ENCODE data around the gene ARHGAP45.

ARHGAP45 gene

DNA sequence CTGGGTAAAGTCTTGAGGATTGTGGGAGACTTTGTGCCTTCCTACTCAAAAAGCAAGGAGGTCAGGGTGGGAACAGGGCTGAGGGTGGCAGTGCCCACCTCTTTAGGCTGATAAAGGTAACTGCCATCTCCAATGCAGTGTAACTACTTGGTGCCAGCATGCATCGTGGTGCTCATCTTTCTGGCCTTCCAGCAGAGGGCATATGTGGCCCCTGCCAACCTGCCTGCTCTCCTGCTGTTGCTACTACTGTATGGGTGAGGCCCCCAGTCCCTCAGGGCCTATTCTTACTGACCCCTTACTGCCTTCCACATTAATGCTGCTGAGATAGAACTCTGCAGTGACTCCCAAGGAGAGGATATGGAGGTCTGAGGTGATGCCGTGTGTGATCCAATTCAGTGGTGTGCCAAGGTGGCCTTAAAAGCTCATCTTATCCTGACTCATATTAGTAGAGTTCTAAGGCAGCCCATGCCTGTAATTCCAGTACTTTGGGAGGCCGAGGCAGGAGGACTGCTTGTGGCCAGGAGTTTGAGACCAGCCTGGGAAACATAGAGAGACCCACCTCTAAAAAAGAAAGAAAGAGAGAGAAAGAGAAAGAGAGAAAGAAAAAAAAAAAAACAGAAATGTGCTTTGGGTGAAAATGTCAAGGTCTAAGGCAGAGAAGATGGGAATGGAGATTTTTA lies 9.7 kb upstream of the ARHGAP45 start:
- DNase-seq = no peak

DNA sequence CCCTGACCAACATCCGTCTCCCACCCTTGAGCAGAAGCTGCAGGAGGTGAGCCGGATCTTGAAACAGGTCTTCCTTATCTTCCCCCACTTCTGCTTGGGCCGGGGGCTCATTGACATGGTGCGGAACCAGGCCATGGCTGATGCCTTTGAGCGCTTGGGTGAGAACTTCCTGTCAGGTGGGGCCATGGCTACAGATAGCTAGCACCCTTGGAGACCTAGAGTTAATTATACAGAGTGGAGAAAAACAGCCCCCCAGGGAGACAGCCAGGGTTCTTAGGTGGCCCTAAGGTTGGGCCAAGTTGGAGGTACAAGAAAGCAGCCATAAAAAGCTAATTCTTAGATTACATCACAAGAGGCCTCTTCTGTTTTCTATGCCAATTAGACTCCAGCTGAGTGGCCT lies 8.9 kb upstream of the ARHGAP45 start:
- DNase-seq = no peak

DNA sequence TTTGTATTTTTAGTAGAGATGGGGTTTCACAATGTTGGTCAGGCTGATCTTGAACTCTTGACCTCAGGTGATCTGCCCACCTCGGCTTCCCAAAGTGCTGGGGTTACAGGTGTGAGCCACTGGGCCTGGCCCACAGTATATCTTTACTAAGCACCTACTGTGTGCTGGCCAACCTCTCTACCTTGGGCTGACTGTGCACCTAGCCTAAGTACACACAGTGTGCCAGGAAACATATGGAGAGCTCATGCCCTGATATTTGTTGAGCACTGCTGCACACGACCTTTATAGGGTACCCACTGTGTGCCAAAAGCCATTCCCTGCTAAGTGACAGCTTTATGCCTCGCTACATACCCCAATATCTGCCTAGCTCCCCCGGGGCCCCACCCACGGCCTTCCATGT lies 6.3 kb upstream of the ARHGAP45 start:
- no peak for DNase-seq

DNA sequence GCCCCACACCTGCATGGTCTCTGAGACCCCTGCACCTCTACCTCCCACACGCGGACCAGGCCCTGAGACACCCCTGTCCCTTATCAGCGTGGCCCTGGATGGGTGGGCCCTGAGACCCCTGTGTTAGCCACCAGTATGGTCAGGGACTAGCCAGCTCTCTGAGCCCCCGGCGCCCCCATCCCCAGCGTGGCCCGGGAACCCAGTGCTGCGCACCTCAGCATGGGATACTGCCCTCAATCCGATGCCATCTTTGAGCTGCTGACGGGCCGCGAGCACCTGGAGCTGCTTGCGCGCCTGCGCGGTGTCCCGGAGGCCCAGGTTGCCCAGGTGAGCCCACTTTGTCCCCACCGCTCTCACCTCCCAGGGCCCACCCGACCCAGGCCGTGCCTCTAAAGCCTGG lies 5.0 kb upstream of the ARHGAP45 start:
- DNase-seq = no peak

DNA sequence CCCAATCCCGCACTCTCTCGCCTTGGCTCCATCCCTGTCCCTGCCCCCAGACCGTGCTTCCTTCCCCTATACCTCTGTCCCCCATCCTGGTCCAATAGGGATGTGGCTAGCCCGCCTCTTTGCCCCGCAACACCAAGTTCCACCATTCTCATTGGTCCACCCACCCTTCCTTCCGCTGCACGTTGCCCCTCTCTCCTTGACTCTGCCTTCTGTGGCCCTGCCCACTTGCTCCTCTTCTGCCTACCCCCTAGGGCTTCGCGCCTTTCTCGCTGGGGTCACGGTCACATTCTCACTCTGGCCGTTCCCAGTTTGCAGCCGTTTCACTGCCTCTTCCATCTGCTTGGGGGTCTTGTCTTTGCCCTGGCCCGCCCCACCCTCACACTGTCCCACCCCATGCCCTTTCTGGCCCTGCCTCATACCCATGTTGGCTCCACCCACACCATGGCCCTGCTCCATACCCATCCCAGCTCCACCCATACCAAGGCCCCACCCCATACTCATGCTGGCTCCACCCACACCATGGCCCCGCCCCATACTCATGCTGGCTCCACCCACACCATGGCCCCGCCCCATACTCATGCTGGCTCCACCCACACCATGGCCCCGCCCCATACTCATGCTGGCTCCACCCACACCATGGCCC lies 4.5 kb upstream of the ARHGAP45 start:
- no peak for DNase-seq

DNA sequence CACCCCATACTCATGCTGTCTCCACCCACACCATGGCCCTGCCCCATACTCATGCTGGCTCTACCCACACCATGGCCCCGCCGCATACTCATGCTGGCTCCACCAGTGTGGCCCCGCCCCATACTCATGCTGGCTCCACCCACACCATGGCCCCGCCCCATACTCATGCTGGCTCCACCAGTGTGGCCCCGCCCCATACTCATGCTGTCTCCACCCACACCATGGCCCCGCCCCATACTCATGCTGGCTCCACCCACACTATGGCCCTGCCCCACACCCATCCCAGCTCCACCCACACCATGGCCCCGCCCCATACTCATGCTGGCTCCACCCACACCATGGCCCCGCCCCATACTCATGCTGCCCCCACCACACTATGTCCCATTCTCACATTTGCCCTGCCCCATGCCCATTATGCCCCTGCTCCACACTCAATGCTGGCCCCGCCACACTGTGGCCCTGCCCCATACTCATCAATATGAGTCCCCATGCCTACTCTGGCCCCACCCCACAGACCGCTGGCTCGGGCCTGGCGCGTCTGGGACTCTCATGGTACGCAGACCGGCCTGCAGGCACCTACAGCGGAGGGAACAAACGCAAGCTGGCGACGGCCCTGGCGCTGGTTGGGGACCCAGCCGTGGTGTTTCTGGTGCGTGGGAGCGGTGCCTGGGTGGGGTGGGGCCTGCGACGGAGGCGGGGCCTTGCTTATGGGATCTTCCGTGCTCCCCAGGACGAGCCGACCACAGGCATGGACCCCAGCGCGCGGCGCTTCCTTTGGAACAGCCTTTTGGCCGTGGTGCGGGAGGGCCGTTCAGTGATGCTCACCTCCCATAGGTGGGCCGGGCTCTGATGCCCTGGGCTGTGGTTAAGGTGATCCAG lies 3.7 kb upstream of the ARHGAP45 start:
- DNase-seq = no peak

DNA sequence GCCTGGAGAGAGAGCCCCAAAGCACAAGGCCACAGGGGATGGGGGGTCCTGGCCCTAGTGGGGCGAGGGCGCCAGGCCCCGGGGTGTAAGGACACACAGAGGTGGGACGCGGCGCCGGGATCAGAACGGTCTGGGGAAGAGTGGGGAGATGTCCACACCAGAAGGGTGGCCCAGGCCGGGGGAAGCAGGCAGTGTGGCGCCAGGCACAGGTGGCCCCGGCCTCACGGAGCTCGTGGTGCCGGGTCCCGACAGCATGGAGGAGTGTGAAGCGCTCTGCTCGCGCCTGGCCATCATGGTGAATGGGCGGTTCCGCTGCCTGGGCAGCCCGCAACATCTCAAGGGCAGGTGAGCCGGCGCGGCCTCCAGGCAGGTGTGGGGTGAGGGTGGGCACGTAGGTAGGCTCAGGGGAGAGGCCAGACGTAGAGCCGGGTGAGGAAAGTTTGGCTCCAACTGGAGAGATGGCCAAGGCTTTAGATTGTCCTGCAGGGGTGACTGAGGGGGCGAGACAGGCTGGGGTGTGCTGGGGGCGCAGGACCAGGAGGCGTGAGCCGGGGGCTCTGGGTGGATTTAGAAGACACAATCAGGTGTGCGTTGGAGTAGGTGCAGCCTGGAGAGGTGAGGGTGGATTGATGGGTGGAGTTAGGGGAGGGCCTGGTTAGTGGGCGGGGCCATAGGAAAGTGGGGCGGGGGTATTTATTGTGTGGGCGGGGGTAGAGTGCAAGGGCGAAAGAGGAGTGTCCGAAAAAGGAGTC lies 2.9 kb upstream of the ARHGAP45 start:
- DNase-seq = no peak

DNA sequence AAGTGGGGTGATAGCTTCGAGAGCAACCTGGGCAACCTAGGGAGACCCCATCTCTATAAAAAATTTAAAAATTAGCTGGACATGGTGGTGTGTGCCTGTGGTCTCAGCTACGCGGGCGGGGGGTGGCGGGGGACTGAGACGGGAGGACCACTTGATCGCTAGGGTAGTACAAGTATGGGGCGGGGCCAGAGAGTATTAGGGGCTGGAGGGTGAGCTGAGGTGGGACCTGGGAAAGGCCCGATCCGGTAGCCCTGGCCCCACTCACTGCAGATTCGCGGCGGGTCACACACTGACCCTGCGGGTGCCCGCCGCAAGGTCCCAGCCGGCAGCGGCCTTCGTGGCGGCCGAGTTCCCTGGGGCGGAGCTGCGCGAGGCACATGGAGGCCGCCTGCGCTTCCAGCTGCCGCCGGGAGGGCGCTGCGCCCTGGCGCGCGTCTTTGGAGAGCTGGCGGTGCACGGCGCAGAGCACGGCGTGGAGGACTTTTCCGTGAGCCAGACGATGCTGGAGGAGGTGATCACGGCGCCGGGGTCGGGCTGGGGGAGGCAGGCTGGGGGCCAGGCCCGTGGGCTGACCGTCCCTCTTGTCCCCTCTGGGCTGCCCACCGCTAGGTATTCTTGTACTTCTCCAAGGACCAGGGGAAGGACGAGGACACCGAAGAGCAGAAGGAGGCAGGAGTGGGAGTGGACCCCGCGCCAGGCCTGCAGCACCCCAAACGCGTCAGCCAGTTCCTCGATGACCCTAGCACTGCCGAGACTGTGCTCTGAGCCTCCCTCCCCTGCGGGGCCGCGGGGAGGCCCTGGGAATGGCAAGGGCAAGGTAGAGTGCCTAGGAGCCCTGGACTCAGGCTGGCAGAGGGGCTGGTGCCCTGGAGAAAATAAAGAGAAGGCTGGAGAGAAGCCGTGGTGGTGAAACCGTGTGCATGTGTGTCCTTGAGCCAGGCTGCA lies 2.0 kb upstream of the ARHGAP45 start:
- DNase-seq = peak; percentile 76

DNA sequence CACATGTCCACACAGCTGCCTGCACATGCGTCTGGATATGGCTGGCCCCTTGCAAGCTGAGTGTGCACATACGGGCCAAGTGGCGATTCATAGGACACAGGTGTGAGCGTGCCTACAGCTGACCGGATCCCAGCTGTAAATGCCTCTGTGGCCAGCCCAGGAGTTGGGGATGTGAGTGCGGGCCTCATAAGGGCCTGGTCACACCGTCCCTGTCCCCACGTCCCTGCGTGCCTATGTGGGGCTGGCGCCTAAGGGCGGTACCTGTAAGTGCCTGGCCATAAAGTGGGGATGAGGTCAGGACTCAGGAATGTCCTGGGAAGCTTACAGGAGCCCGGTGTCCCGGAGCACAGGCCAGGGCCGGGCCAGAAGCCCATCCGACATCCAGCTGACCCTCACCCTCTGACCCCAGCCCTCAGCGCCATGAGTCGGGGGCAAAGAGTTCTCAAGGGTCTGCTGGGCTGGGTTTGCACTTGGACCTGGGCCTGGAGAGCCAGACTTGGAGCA lies 1.3 kb upstream of the ARHGAP45 start:
- DNase-seq = no peak

DNA sequence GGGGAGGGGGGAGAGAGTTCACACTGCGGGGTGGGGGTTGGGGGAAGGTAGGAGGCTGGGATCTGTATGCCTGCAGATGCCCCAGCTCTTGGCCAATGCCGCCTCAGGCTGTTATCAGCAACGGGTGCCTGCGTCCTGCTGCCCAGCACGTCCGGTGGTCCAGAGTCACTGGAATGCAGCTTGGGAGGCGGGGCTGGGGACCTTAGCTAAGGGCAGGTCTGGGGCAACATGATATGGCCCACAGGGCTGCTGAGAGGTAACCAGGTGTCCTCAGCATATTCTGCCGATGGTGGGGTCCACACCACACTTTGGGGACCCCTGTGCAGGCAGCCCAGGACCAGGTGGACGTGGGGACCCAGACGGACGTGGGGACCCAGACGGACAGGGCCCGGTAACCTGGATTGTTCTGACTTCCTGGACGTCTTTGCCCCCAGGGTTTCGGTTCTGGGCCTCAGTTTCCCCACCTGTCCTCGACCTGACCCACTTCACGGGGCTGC lies 668 bp upstream of the ARHGAP45 start:
- DNase-seq = no peak

DNA sequence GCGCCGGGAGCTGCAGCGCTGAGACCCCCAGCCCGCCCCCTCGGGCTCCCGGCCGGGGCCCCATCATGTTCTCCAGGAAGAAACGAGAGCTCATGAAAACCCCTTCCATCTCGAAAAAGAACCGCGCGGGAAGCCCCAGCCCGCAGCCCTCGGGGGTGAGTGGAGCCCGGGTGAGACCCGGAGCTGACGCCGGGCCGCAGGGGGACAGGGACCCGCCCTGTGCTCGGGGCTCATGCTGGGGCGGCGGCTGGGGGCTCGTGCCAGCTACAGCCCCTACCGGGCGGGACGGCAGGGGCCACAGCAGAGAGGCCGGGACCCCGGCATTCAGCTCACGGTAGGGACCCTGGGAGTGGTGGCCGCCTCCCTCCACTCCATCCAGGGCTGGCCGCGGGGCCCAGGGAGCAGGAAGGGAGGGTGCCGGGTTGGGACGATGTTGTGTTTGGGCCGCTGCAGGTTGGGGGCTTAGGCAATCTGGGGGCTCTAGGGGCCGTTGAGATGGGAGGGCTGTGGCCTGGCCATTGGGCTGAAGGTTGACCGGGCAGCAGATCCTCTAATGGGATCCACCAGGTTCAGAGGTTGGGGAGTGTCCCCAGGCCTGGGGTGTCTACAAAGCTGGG lies 482 bp downstream of the ARHGAP45 start:
- DNase-seq = no peak

DNA sequence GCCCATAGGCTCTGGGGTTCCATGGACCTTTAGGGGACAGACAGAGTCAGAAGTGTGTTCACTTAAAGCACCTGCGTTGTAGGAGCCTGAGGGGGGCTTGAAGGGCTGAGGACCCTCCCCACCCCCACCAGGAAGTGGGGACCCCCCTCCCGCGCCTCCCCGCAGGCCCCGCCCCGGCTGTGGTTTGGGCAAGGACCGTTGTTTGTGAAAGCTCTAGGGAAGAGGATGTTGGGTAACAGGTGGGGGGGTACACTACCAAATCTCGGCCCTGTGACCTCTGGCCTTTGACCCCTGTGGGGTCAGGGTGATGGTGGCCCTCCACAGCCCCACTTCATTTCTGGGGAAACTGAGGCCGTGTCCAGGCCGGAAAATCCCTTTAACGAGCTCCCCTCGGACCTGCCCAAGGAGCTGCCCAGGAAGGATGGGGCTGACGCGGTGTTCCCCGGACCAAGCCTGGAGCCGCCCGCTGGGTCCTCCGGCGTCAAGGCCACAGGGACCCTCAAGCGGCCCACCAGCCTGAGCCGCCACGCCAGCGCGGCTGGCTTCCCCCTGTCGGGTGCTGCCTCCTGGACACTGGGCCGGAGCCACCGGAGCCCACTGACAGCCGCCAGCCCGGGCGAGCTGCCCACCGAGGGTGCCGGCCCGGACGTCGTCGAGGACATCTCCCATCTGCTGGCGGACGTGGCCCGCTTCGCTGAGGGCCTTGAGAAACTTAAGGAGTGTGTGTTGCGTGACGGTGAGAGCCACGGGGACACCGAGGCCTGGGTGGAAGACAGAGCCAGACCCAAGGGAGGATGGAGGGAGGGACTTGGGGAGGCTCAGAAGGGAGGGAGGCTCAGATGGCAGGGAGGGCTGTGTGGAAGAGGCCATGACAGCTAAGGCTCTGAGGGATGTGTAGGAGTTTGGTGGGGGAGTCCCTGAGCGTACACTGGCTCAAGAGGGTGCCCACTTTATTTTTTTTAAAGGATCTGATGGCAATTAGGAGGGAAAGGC lies 1.3 kb downstream of the ARHGAP45 start:
- DNase-seq = peak; percentile 72

DNA sequence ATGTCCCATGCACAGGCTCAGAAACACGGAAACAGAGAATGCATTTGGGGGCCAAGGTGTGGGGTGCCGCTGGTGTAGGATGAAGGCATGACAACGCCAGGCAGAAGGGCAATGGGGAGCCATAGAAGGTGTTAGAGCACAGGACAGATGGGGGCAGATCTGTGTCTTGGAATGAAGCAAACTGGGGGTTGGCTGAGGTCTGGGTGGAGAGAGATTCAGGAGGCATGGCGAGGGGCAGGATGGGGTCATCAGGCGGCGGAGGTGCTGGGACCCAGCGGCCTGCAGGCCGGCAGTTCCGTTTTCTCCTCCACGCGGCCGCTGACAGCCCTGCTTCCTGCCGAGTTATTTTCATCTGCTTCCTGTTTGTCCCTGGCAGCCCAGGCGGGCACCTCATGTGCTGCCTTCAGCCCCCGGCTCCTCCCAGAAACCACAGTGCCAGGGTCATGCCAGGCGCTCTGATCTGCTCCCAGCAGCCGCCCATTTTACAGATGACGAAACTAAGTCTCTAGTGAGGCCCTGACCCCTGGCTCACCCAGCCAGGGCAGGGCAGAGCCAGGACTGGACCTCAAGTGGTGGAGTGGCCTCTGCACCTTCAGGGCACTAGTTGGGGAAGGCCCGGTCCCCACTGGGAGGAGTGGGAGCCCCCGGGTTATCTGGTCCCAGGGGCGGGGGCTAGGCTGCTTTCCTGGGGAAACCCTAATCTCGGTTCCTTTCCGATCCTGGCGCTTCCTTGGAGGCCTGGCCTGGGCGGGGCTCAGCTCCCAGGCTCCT lies 2.2 kb downstream of the ARHGAP45 start:
- peak; percentile 60 for DNase-seq

DNA sequence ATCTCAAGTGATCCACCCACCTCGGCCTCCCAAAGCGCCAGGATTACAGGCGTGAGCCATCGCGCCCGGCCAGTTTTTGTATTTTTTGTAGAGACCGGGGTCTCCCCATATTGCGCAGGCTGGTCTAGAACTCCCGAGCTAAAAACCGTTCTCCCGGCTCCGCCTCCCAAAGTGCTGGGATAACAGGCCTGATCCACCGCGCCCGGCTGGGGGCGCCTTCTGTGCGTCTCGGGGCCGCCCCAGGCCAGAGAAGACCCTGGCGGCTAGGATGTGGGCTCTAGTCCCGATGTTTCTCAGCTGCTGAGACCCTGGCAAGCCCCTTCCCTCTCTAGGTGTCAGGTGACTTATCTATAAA lies 3.6 kb downstream of the ARHGAP45 start:
- no peak for DNase-seq

DNA sequence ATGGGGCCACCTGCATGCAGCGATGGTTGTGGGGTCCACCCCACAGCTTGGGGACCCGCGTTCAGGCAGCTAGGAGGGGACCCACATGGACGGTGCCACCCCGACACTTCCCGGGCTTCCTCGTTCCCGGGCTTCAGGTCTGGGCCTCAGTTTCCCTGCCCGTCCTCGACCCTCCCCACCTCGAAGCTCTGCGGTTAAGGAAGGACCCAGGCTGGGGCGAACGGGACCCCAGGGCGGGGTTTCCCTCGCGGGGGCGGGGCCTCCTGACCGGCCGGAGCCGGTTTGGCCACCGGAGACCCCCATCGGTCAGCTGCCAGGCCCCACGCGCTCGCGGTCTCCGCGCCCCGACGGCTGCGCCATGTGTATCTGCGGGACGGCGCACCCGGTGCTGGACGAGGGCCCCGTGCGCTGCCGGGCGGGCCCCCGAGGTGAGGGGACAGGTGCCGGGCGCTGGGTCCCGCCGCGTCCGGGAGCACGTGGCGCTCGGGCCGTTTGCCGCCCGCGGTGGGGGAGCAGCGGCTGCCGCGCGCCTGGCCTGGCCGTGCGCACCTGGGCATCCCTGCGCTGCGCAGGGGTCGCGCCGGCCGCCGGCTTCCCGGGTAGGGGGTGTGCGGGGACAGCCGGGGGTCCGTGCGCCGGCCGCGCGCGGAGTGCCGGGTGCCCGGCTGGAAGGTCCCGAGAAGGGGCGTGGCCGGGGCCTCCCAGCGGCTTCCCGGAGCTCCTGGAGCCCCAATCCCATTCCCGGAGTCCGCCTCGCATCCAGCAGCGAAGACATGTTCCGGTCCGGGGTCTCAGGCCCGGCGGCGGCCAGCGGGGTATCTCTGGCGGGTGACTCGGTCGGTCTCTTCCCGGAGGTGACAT lies 4.2 kb downstream of the ARHGAP45 start:
- no peak for DNase-seq

DNA sequence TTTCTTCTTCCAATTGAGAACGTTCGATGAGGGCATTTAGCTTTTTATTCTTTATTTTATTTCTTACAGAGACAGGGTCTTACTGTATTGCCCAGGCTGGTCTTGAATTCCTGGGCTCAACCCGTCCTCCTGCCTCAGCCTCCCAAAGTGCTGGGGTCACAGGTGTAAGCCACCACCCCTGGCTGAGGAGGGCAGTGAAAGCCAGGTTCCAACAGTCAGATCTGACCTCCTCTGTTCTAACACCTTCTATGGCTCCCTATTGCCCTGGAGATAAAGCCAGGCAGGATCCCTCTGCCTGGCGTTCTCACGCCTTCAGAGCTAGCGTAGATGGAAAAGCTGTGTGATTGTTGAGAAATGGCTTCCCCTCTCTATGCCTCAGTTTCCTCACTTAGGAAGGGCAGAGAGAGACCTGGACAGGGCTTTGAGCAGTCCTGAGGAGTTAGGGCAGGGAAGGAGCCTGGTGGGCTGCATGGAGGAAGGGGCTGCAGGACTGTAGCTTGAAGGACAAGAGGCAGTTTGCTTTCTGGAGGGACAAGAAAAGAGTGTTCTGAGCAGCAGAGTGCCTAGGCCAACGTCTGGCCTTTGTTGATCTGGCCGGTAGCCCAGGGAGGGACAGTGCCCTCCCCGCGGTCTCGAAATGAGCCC lies 5.5 kb downstream of the ARHGAP45 start:
- no peak for DNase-seq

Data from activated CD8-positive, alpha-beta memory T cell treated with anti-CD3 and anti-CD28 coated beads, Interleukin-2, amount 50 U/mL, for 4 hours (primary cell).